GM12891 (cell line): Measurements from ENCODE around the gene CA7.

Experiments
- DNase-seq: peaks from one replicate; pipeline ENCODE4 v3.0.0; 2011; ENCODE audit warnings: low spot score; ENCODE audit not compliant: insufficient read length
- FAIRE-seq: peaks from 2 replicates; lab custom pipeline; 2011; peaks lifted over from hg19 to GRCh38; lab: Jason Lieb, UNC
- PAX5 ChIP-seq: IDR thresholded peaks from 2 replicates; pipeline ENCODE4 v1.6.1; 2011; ENCODE audit warnings: low read length, moderate library complexity, mild to moderate bottlenecking; ENCODE audit not compliant: insufficient read depth, severe bottlenecking
- POLR2A ChIP-seq: IDR thresholded peaks from 2 replicates; pipeline ENCODE4 v1.6.1; 2011; ENCODE audit warnings: low read depth, low read length, control low read depth
- POLR2AphosphoS5 ChIP-seq: IDR thresholded peaks from 2 replicates; pipeline ENCODE4 v1.6.1; 2011; ENCODE audit warnings: low read depth, low read length, control low read depth
- POU2F2 ChIP-seq: IDR thresholded peaks from 2 replicates; pipeline ENCODE4 v1.6.1; 2011; ENCODE audit warnings: low read depth, mild to moderate bottlenecking, control low read depth, low read length, moderate library complexity
- SPI1 ChIP-seq: IDR thresholded peaks from 2 replicates; pipeline ENCODE4 v1.6.1; 2011; ENCODE audit warnings: low read depth, low read length, control low read depth
- TAF1 ChIP-seq: IDR thresholded peaks from 2 replicates; pipeline ENCODE4 v1.6.1; 2011; ENCODE audit warnings: low read depth, low read length, control low read depth

CA7 gene

DNA sequence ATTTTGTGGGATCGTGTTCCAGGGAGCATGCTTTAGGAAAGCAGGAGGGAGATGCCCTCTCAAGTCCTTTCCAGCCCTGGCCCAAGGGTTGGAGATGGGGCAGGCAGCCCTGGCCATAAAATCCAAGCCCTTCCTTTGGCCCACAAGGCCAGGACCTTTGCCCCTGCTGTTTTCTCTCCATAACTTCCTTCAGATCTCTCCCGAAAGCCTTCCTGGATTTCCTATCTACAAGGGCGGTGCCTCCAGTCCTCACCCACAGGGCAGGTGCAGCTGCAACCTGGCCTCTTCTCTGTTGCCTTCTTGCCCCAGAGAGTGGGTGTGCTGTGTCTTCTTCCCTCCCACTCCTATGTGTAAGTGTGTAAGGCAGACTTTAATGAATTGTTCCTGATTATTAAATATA is 27.6 kb downstream of the CA7 start:
- DNase-seq = no peak
- no peak for FAIRE-seq
- no peak for TF ChIP-seq SPI1
- TF ChIP-seq POLR2A = no peak
- TF ChIP-seq POU2F2 = no peak
- TF ChIP-seq TAF1 = no peak
- no peak for TF ChIP-seq POLR2AphosphoS5
- TF ChIP-seq PAX5 = no peak

GRCh38 chr16:66872559-66872942 is 28.3 kb downstream of the CA7 start:
- FAIRE-seq = no peak

GRCh38 chr16:66872943-66873684 is 28.9 kb downstream of the CA7 start:
- DNase-seq (peak; percentile 84), FAIRE-seq (peak; percentile 97)
- TF ChIP-seq SPI1 (peak; percentile 60), POLR2A (no peak)

More at GRCh38 chr16:66872559-66872942, 28.3 kb downstream of the CA7 start:
- no peak for DNase-seq
- no peak for TF ChIP-seq TAF1
- no peak for TF ChIP-seq POLR2A
- TF ChIP-seq PAX5 = no peak
- TF ChIP-seq POU2F2 = no peak
- TF ChIP-seq POLR2AphosphoS5 = no peak
- TF ChIP-seq SPI1 = no peak

DNA sequence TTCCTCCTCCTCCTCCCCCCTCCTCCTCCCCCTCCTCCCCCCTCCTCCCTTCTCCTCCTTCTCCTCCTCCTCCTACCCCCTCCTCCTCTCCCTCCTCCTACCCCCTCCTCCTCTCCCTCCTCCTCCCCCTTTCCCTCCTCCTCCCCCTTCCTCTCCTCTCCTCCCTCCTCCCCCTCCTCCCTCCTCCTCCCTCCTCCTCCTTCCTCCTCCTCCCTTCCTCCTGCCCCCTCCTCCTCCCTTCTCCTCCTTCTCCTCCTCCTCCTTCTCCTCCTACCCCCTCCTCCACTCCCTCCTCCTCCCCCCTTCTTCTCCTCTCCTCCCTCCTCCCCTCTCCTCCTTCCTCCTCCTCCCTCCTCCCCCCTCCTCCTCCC is 29.5 kb downstream of the CA7 start:
- FAIRE-seq (no peak), DNase-seq (no peak)
- TF ChIP-seq POLR2A = no peak
- TF ChIP-seq POU2F2 = no peak

- DNase-seq = no peak
- no peak for TF ChIP-seq POLR2AphosphoS5
- no peak for TF ChIP-seq POLR2A
- TF ChIP-seq PAX5 = no peak
- no peak for TF ChIP-seq SPI1
- no peak for TF ChIP-seq TAF1
- TF ChIP-seq POU2F2 = no peak
- FAIRE-seq = peak; percentile 78
Observed at GRCh38 chr16:66874079-66874775, 30.0 kb downstream of the CA7 start.

DNA sequence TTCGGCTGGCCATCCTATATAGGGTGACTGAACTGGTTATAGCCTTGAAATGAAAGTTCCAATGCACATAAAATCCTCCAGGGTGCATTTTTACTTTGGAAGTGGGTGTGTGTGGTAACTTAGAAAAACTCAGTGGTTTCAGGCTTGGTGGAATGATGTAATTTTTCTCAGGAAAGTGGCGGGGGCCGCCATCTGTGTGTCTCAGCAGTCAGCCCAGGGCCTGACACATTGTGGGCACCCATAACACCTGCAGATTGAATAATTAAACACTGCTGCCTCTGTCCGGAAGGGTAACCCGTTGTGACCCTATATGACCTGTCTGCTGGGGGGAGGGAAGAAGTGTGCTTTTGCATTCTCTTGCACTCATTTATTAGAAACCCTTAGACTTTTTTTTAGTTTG is 33.9 kb downstream of the CA7 start:
- FAIRE-seq (peak; percentile 26), DNase-seq (no peak)
- TF ChIP-seq POU2F2 (0 out of 2 replicates have a peak, but pooled peaks have one; percentile 35), TAF1 (no peak), SPI1 (no peak)

GRCh38 chr16:66880288-66881013 is 36.2 kb downstream of the CA7 start, which contains the start of gene PDP2:
Gene PDP2 (plus strand): TSS chr16:66880515. CDS start chr16:66884285, 3,770 bp downstream.
- 0 out of 2 replicates have a peak, but pooled peaks have one; percentile 2 for TF ChIP-seq SPI1
- TF ChIP-seq POLR2AphosphoS5 = no peak; the same call in 1 of the 2 replicates
- peak; percentile 45; the same call in 1 of the 2 replicates for TF ChIP-seq POLR2A
- FAIRE-seq (peak; percentile 95), DNase-seq (peak; percentile 84)

- peak; percentile 40 for FAIRE-seq
- no peak for DNase-seq
Observed at GRCh38 chr16:66881014-66881417, 36.8 kb downstream of the CA7 start.

GRCh38 chr16:66881560-66881959 is 37.3 kb downstream of the CA7 start:
- no peak for TF ChIP-seq PAX5
- no peak for DNase-seq

More at GRCh38 chr16:66881014-66881417, 36.8 kb downstream of the CA7 start:
- TF ChIP-seq POU2F2 = no peak
- TF ChIP-seq POLR2A = no peak
- no peak for TF ChIP-seq TAF1
- no peak for TF ChIP-seq PAX5
- TF ChIP-seq SPI1 = no peak
- no peak for TF ChIP-seq POLR2AphosphoS5

DNA sequence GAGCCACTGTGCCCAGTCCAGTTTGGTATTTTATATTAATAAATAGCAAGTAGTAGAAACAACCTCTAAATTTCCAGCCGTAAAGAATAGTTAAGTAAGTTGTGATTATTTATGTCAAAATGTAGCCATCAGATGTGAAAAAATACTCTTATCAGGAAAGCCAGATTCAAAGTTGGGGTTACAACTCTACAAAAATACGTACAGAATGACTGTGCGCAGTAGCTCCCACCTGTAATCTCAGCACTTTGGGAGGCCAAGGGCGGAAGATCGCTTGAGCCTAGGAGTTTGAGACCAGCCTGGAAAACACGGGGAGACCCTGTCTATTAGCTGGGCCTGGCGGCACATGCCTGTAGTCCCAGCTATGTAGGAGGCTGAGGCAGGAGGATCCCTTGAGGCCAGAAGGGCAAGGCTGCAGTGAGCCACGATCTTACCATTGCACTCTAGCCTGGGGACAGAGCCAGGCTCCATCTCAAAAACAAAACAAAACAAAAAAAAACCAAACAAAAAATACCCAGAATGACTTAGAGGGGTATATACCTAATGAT is 37.8 kb downstream of the CA7 start:
- DNase-seq = no peak
- peak; percentile 63 for FAIRE-seq
- TF ChIP-seq TAF1 (no peak), SPI1 (no peak), POLR2A (no peak), POU2F2 (no peak), POLR2AphosphoS5 (no peak), PAX5 (no peak)

More at GRCh38 chr16:66881560-66881959, 37.3 kb downstream of the CA7 start:
- FAIRE-seq = no peak
